ENCODE data around the gene SPRED1.
A peak's percentile ranks its signal among the peaks of the same experiment; 100 is the strongest.

Gene SPRED1

GRCh38 chr15:38369936-38370478, 117.4 kb downstream of the SPRED1 start:
- no peaks in the 10 kb centered on the region for H3K27me3 ChIP-seq (ENCODE audit: control insufficient read depth, insufficient read depth, low read length)
- no peaks in the 10 kb centered on the region for H3K36me3 ChIP-seq (ENCODE audit: insufficient read depth, low read length)

GRCh38 chr15:38373016-38373415, 120.4 kb downstream of the SPRED1 start:
- Histone ChIP-seq H3K9me3 (replicated peaks; ENCODE audit: low read length) (no peaks in the 10 kb centered on the region), H3K4me3 (ENCODE audit: low read length) (no peak overlapping the region), H3K4me2 (ENCODE audit: low read length) (no peak overlapping the region), H3K4me1 (ENCODE audit: control insufficient read depth, insufficient read depth, low read length) (peaks cover 3% of the 10 kb centered on the region), H3K36me3 (ENCODE audit: insufficient read depth, low read length) (no peaks in the 10 kb centered on the region), H3K27me3 (ENCODE audit: control insufficient read depth, insufficient read depth, low read length) (no peaks in the 10 kb centered on the region), H3K9ac (ENCODE audit: low read depth, low read length) (no peak overlapping the region)

More at GRCh38 chr15:38369936-38370478, 117.4 kb downstream of the SPRED1 start:
- H3K4me1 ChIP-seq (ENCODE audit: control insufficient read depth, insufficient read depth, low read length): no peaks in the 10 kb centered on the region
- no peak overlapping the region for H3K9ac ChIP-seq (ENCODE audit: low read depth, low read length)
- H3K4me3 ChIP-seq (ENCODE audit: low read length): no peak overlapping the region
- no peaks in the 10 kb centered on the region for H3K9me3 ChIP-seq (replicated peaks; ENCODE audit: low read length)
- no peak overlapping the region for H3K4me2 ChIP-seq (ENCODE audit: low read length)

DNA sequence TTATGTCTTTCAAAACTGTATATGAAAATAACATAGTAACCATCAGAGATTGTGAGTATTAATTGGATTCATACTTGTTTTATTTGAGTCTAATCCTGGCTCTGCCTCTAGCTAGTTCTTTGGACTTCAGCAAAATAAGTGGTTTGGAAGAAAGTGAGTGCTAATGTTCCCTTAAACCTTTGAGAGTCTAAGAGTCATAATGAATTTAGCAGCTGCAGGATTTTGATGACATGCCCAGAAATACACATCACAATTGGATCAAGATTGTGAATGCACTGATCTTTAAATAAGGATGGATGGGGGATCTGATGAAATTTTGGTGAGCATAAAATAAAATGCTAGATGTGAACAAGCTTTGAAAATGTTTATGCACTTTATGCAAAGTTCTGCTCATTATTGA, 121.4 kb downstream of the SPRED1 start:
- no peak overlapping the region for H3K9ac ChIP-seq (ENCODE audit: low read depth, low read length)
- no peaks in the 10 kb centered on the region for H3K9me3 ChIP-seq (replicated peaks; ENCODE audit: low read length)
- no peak overlapping the region for H3K4me2 ChIP-seq (ENCODE audit: low read length)
- no peaks in the 10 kb centered on the region for H3K27me3 ChIP-seq (ENCODE audit: control insufficient read depth, insufficient read depth, low read length)
- H3K36me3 ChIP-seq (ENCODE audit: insufficient read depth, low read length): no peaks in the 10 kb centered on the region
- peaks cover 9% of the 10 kb centered on the region for H3K4me1 ChIP-seq (ENCODE audit: control insufficient read depth, insufficient read depth, low read length)
- no peak overlapping the region for H3K4me3 ChIP-seq (ENCODE audit: low read length)

- H3K9me3 ChIP-seq (replicated peaks; ENCODE audit: low read length): no peaks in the 10 kb centered on the region
- H3K4me2 ChIP-seq (ENCODE audit: low read length): no peak overlapping the region
- no peaks in the 10 kb centered on the region for H3K27me3 ChIP-seq (ENCODE audit: control insufficient read depth, insufficient read depth, low read length)
- H3K4me3 ChIP-seq (ENCODE audit: low read length): no peak overlapping the region
- no peaks in the 10 kb centered on the region for H3K36me3 ChIP-seq (ENCODE audit: insufficient read depth, low read length)
- H3K4me1 ChIP-seq (ENCODE audit: control insufficient read depth, insufficient read depth, low read length): peaks cover 9% of the 10 kb centered on the region
- no peak overlapping the region for H3K9ac ChIP-seq (ENCODE audit: low read depth, low read length)
Measured at GRCh38 chr15:38374556-38374955, 121.9 kb downstream of the SPRED1 start.

GRCh38 chr15:38376081-38376480, 123.4 kb downstream of the SPRED1 start:
- Histone ChIP-seq H3K27me3 (ENCODE audit: control insufficient read depth, insufficient read depth, low read length) (no peaks in the 10 kb centered on the region), H3K4me3 (ENCODE audit: low read length) (no peak overlapping the region), H3K9me3 (replicated peaks; ENCODE audit: low read length) (no peaks in the 10 kb centered on the region), H3K36me3 (ENCODE audit: insufficient read depth, low read length) (no peaks in the 10 kb centered on the region), H3K4me1 (ENCODE audit: control insufficient read depth, insufficient read depth, low read length) (peaks cover 9% of the 10 kb centered on the region), H3K9ac (ENCODE audit: low read depth, low read length) (no peak overlapping the region), H3K4me2 (ENCODE audit: low read length) (no peak overlapping the region)

- Histone ChIP-seq H3K9ac (ENCODE audit: low read depth, low read length) (no peak overlapping the region), H3K4me3 (ENCODE audit: low read length) (no peak overlapping the region), H3K27me3 (ENCODE audit: control insufficient read depth, insufficient read depth, low read length) (no peaks in the 10 kb centered on the region), H3K36me3 (ENCODE audit: insufficient read depth, low read length) (no peaks in the 10 kb centered on the region), H3K9me3 (replicated peaks; ENCODE audit: low read length) (no peaks in the 10 kb centered on the region), H3K4me1 (ENCODE audit: control insufficient read depth, insufficient read depth, low read length) (peaks cover 9% of the 10 kb centered on the region), H3K4me2 (ENCODE audit: low read length) (no peak overlapping the region)
Measured at GRCh38 chr15:38377636-38378035, 125.0 kb downstream of the SPRED1 start.

- peaks cover 9% of the 10 kb centered on the region for H3K4me1 ChIP-seq (ENCODE audit: control insufficient read depth, insufficient read depth, low read length)
- peak overlapping the region; percentile 13 for H3K4me2 ChIP-seq (ENCODE audit: low read length)
Measured at GRCh38 chr15:38378161-38378560, 125.5 kb downstream of the SPRED1 start.

DNA sequence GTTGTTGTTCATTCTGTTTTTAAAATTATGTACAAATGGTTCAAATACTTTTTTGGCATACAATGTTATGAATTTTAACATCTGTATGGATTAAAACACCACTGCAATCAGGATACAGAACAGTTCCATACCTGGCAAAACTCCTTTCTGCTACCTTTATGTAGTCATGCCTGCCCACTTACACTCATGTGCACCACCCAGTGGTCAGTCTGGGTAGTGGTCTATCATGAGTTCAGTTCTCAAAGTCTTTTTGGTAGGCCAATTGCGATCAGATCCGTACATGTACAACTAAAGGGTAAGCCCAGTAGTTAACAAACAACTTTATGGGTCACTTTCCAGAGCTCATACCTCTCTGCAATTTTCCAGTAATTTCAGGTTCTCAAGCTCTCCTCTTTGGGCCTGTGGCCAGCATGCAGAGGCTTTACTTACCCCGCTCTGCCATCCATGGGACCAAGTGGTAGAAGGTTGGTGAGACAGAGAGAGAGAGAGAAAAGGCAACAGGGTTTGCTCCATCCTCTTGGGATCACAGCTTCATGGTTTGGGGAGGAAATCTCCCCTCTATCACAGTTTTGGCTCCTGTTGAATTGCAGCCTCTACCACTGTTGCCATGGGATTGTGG, 137.4 kb downstream of the SPRED1 start:
- H3K9me3 ChIP-seq (replicated peaks; ENCODE audit: low read length): no peaks in the 10 kb centered on the region
- H3K27me3 ChIP-seq (ENCODE audit: control insufficient read depth, insufficient read depth, low read length): no peaks in the 10 kb centered on the region
- peaks cover 5% of the 10 kb centered on the region for H3K4me1 ChIP-seq (ENCODE audit: control insufficient read depth, insufficient read depth, low read length)
- no peak overlapping the region for H3K4me2 ChIP-seq (ENCODE audit: low read length)
- no peaks in the 10 kb centered on the region for H3K36me3 ChIP-seq (ENCODE audit: insufficient read depth, low read length)
- H3K4me3 ChIP-seq (ENCODE audit: low read length): no peak overlapping the region
- no peak overlapping the region for H3K9ac ChIP-seq (ENCODE audit: low read depth, low read length)

More at GRCh38 chr15:38378161-38378560, 125.5 kb downstream of the SPRED1 start:
- Histone ChIP-seq H3K9ac (ENCODE audit: low read depth, low read length) (no peak overlapping the region), H3K27me3 (ENCODE audit: control insufficient read depth, insufficient read depth, low read length) (no peaks in the 10 kb centered on the region), H3K36me3 (ENCODE audit: insufficient read depth, low read length) (no peaks in the 10 kb centered on the region), H3K4me3 (ENCODE audit: low read length) (no peak overlapping the region), H3K9me3 (replicated peaks; ENCODE audit: low read length) (no peaks in the 10 kb centered on the region)

- no peaks in the 10 kb centered on the region for H3K36me3 ChIP-seq (ENCODE audit: insufficient read depth, low read length)
- no peak overlapping the region for H3K9ac ChIP-seq (ENCODE audit: low read depth, low read length)
- H3K27me3 ChIP-seq (ENCODE audit: control insufficient read depth, insufficient read depth, low read length): no peaks in the 10 kb centered on the region
- peaks cover 5% of the 10 kb centered on the region for H3K4me1 ChIP-seq (ENCODE audit: control insufficient read depth, insufficient read depth, low read length)
- no peak overlapping the region for H3K4me2 ChIP-seq (ENCODE audit: low read length)
- H3K9me3 ChIP-seq (replicated peaks; ENCODE audit: low read length): no peaks in the 10 kb centered on the region
- no peak overlapping the region for H3K4me3 ChIP-seq (ENCODE audit: low read length)
Measured at GRCh38 chr15:38391191-38391590, 138.6 kb downstream of the SPRED1 start.

DNA sequence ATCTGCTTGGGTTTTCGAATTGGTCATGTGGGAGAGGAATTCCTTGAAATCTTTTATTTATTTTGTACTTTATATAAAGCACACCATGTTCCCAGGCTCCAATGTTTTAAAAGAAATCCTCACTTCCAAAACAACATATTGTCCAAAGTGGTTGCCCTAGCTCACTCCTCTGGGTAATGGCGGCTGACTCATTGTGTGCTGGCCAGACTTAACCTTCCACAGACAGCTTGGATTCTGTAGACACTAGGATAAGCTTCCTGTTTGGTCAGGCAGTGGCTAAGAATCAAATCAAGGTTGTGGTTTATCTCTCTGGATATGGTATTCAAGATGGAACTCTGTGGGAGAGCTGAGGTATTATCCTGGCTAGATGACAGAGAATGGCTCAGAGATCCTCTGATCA, 145.5 kb downstream of the SPRED1 start:
- H3K36me3 ChIP-seq (ENCODE audit: insufficient read depth, low read length): no peaks in the 10 kb centered on the region
- H3K9ac ChIP-seq (ENCODE audit: low read depth, low read length): peak overlapping the region; percentile 67
- H3K9me3 ChIP-seq (replicated peaks; ENCODE audit: low read length): no peaks in the 10 kb centered on the region
- H3K4me1 ChIP-seq (ENCODE audit: control insufficient read depth, insufficient read depth, low read length): peaks cover 37% of the 10 kb centered on the region
- no peaks in the 10 kb centered on the region for H3K27me3 ChIP-seq (ENCODE audit: control insufficient read depth, insufficient read depth, low read length)
- peak overlapping the region; percentile 50 for H3K4me2 ChIP-seq (ENCODE audit: low read length)
- no peak overlapping the region for H3K4me3 ChIP-seq (ENCODE audit: low read length)

- peak overlapping the region; percentile 50 for H3K9ac ChIP-seq (ENCODE audit: low read depth, low read length)
- H3K27me3 ChIP-seq (ENCODE audit: control insufficient read depth, insufficient read depth, low read length): no peaks in the 10 kb centered on the region
- peaks cover 37% of the 10 kb centered on the region for H3K4me1 ChIP-seq (ENCODE audit: control insufficient read depth, insufficient read depth, low read length)
- H3K9me3 ChIP-seq (replicated peaks; ENCODE audit: low read length): no peaks in the 10 kb centered on the region
- no peaks in the 10 kb centered on the region for H3K36me3 ChIP-seq (ENCODE audit: insufficient read depth, low read length)
- peak overlapping the region; percentile 22 for H3K4me2 ChIP-seq (ENCODE audit: low read length)
- peak overlapping the region; percentile 10 for H3K4me3 ChIP-seq (ENCODE audit: low read length)
Measured at GRCh38 chr15:38401106-38401505, 148.5 kb downstream of the SPRED1 start.

DNA sequence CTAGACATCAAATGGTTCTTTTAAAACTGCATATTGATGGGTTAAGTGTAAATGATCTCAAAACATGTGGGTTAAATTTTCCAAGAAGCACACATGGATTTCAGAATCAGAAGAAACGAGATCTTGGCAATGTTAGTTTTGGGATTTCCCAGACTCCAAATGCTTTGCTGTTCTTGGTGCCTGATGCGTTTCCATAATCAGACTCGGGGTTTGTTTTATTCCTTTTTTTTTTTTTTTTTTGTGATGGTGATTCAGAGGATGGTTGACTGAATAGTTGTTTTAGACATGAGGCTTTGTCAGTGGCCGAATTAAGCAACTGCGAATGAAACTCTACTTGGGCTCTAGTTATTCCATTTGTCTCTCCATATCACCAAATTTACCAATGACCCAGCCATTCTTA, 149.1 kb downstream of the SPRED1 start:
- Histone ChIP-seq H3K9me3 (replicated peaks; ENCODE audit: low read length) (no peaks in the 10 kb centered on the region), H3K4me2 (ENCODE audit: low read length) (peak overlapping the region; percentile 22), H3K27me3 (ENCODE audit: control insufficient read depth, insufficient read depth, low read length) (no peaks in the 10 kb centered on the region), H3K9ac (ENCODE audit: low read depth, low read length) (peak overlapping the region; percentile 50), H3K36me3 (ENCODE audit: insufficient read depth, low read length) (no peaks in the 10 kb centered on the region), H3K4me3 (ENCODE audit: low read length) (peak overlapping the region; percentile 10), H3K4me1 (ENCODE audit: control insufficient read depth, insufficient read depth, low read length) (peaks cover 35% of the 10 kb centered on the region)
